RWPE1 (cell line): ENCODE results near the gene CCAR1.
"Not testable (repeated sequence)": the region's sequence is repeated elsewhere in the genome, so short reads cannot be mapped to it uniquely, and the experiment has no call there.

ENCODE experiments used
- CTCF ChIA-PET: fragments of 350-600 bp; sonication (Branson Sonifier 250); formaldehyde crosslinking; extraction: SDS; loops from one replicate; lab custom pipeline; 2021; lab: Yijun Ruan, JAX
- POLR2A ChIA-PET: fragments of 400-600 bp; formaldehyde crosslinking; extraction: SDS; loops from one replicate; lab custom pipeline; 2020; ENCODE audit warnings: antibody characterized with exemption; ENCODE audit not compliant: low non-redundant PET; lab: Yijun Ruan, JAX
- DNase-seq: peaks from one replicate; pipeline ENCODE4 v3.0.0; 2012; ENCODE audit warnings: low spot score
- H3K27ac ChIP-seq: fragments of 450-650 bp; 2 replicates; pipeline ENCODE4 v1.5.1; 2017
- TF ChIP-seq, protein P1 (sequence below): fragments of 450-650 bp; conservative IDR thresholded peaks from 2 replicates; pipeline ENCODE4 v1.5.1; 2017; ENCODE audit warnings: low read depth, mild to moderate bottlenecking

CCAR1 gene

DNA sequence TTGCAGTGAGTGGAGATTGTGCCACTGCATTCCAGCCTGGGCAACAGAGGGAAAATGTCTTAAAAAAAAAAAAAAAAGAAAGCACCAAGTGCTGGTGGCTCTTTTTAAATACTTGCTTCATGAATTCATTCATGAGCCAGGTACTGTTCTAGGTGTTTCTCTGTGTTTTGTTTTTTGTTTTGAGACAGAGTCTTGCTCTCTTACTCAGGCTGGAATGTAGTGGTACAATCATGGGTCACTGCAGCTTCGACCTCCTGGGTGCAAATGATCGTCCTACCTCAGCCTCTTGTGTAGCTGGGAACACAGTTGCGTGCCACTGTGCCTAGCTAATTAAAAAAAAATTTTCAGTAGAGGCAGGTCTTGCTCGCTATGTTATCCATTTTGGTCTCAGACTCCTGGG, 111.6 kb downstream of the CCAR1 start:
- ChIA-PET POLR2A (no interaction called here), CTCF (no interaction called here)
- H3K27ac ChIP-seq: no peak overlapping the region
- DNase-seq: no peak
- TF ChIP-seq, protein P1, sequence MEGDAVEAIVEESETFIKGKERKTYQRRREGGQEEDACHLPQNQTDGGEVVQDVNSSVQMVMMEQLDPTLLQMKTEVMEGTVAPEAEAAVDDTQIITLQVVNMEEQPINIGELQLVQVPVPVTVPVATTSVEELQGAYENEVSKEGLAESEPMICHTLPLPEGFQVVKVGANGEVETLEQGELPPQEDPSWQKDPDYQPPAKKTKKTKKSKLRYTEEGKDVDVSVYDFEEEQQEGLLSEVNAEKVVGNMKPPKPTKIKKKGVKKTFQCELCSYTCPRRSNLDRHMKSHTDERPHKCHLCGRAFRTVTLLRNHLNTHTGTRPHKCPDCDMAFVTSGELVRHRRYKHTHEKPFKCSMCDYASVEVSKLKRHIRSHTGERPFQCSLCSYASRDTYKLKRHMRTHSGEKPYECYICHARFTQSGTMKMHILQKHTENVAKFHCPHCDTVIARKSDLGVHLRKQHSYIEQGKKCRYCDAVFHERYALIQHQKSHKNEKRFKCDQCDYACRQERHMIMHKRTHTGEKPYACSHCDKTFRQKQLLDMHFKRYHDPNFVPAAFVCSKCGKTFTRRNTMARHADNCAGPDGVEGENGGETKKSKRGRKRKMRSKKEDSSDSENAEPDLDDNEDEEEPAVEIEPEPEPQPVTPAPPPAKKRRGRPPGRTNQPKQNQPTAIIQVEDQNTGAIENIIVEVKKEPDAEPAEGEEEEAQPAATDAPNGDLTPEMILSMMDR: no peak

DNA sequence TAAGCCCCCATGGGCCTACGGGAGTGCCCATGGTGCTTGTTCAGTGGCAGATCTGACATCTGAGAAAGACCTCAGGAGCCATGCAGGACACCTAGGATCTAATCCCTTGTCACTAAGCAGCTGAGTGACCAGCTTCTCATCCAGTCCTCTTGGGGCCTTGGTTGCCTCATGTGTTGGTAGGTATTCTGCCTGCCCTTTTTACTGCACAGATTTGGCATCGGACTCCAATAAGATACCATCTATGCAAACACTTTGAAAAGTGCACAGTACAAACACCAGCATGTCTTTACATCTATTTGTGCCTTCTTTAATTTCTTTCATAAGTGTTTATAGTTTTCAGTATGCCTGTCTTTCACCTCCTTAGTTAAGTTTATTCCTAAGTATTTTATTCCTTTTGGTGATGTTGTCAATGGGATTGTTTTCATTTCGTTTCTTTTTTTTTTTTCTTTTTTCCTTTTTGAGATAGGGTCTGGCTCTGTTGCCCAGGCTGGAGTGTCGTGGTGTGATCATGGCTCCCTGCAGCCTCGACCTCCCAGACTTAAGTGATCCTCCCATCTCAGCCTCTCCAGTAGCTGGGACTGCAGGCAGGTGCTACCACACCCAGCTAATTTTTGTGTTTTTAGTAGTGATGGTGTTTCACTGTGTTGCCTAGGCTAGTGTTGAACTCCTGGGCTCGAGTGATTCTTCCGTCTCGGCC, 116.7 kb downstream of the CCAR1 start:
- TF ChIP-seq, protein P1: no peak
- ChIA-PET POLR2A (no interaction called here), CTCF (interaction anchor here (1.4 kb wide), 1 partner anchor 11 kb away, joined by 5 read pairs; the partner anchor contains the start of gene STOX1)
- DNase-seq: no peak
- no peak overlapping the region for H3K27ac ChIP-seq

DNA sequence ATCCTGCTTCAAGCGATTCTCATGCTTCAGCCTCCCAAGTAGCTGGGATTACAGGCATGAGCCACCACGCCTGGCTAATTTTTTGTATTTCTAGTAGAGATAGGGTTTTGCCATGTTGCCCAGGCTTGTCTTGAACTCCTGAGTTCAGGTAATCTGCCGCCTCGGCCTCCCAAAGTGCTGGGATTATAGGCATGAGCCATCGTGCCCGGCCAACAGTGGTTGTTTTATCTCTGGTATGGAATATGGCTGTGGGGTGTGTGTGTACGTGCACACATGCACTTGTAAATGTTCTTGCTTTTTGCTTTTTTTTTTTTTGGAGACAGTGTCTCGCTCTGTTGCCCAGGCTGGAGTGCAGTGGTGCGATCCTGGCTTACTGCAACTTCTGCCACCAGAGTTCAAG, 119.6 kb downstream of the CCAR1 start:
- CTCF ChIA-PET: interaction anchor here (0.6 kb wide), 1 partner anchor 40 kb away, joined by 4 read pairs; no protein-coding TSS in a partner anchor
- POLR2A ChIA-PET, DNase-seq, H3K27ac ChIP-seq: not testable (repeated sequence)
